WERI-Rb-1 (cell line): ENCODE measurements around the gene TARM1.
A peak's percentile ranks its signal among the peaks of the same experiment; 100 is the strongest.

Experiments used
- DNase-seq: peaks from one replicate; pipeline ENCODE4 v3.0.0-alpha.2; 2020
- H3K27ac ChIP-seq: fragments of 250-450 bp; sonication (Bioruptor Pico); 2 replicates; pipeline ENCODE4 v1.5.1; 2020; ENCODE audit warnings: mild to moderate bottlenecking, moderate library complexity
- H3K27me3 ChIP-seq: fragments of 250-450 bp; sonication (Bioruptor Pico); 2 replicates; pipeline ENCODE4 v1.5.1; 2021; ENCODE audit warnings: mild to moderate bottlenecking, low read depth, moderate library complexity; ENCODE audit not compliant: insufficient read depth, severe bottlenecking
- H3K36me3 ChIP-seq: fragments of 250-450 bp; sonication (Bioruptor Pico); 2 replicates; pipeline ENCODE4 v1.5.1; 2020; ENCODE audit warnings: mild to moderate bottlenecking, moderate library complexity
- H3K4me3 ChIP-seq: 2 replicates; pipeline ENCODE4 v1.5.1; 2011; ENCODE audit warnings: low read depth, mild to moderate bottlenecking, control low read depth, low read length
- H3K9me3 ChIP-seq: fragments of 250-450 bp; sonication (Bioruptor Pico); 2 replicates; pipeline ENCODE4 v1.5.1; 2021; ENCODE audit warnings: mild to moderate bottlenecking, moderate library complexity; ENCODE audit not compliant: severe bottlenecking
- TF ChIP-seq, protein P1 (sequence below): IDR thresholded peaks from 2 replicates; pipeline ENCODE4 v1.5.1; 2011; ENCODE audit warnings: low read depth, mild to moderate bottlenecking, control low read depth, inconsistent platforms, low read length

Gene TARM1

DNA sequence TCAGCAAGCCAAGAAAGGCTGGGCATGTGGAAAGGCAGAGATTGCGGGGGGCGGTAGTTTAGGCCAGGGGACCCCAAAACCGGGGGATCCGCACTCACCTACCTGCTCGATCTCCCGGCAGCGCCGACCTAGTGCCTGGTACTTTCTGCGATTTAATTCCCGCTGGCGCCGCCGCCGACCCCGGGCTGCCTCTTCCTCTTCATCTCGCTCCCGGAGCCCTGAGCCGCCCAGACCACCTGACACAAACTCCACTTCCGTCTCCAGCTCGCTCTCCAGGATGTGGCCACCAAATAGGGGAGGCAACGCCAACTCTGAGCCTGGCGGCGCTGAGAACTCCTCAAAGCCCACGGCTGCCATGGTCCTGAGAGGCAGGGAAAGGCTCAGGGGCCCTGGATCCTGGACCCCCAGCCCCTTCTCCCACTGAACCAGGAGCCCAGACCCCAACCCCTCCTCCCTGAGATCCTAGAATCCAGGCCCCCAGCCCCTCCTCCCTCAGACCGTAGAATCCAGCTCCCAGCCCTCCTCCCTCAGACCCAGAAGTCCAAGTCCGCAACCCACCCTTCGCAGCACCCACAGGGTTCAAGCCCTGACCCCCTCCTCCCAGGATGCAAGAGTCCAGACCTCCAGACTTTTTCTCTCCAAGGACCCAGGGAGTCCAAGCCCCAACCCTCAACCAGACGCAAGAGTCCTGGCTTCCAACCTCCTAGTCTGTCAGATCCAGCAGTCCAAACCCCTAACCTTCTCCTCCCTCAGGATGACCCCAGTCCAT lies 33.4 kb upstream of the TARM1 start:
- peak overlapping the region; percentile 96 for H3K27ac ChIP-seq
- no peak for DNase-seq
- peaks cover 39% of the 10 kb centered on the region for H3K36me3 ChIP-seq
- H3K9me3 ChIP-seq, result no peaks in the 10 kb centered on the region
- H3K4me3 ChIP-seq, result peak overlapping the region; percentile 52
- TF ChIP-seq, protein P1, sequence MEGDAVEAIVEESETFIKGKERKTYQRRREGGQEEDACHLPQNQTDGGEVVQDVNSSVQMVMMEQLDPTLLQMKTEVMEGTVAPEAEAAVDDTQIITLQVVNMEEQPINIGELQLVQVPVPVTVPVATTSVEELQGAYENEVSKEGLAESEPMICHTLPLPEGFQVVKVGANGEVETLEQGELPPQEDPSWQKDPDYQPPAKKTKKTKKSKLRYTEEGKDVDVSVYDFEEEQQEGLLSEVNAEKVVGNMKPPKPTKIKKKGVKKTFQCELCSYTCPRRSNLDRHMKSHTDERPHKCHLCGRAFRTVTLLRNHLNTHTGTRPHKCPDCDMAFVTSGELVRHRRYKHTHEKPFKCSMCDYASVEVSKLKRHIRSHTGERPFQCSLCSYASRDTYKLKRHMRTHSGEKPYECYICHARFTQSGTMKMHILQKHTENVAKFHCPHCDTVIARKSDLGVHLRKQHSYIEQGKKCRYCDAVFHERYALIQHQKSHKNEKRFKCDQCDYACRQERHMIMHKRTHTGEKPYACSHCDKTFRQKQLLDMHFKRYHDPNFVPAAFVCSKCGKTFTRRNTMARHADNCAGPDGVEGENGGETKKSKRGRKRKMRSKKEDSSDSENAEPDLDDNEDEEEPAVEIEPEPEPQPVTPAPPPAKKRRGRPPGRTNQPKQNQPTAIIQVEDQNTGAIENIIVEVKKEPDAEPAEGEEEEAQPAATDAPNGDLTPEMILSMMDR, result no peak
- H3K27me3 ChIP-seq, result no peaks in the 10 kb centered on the region

DNA sequence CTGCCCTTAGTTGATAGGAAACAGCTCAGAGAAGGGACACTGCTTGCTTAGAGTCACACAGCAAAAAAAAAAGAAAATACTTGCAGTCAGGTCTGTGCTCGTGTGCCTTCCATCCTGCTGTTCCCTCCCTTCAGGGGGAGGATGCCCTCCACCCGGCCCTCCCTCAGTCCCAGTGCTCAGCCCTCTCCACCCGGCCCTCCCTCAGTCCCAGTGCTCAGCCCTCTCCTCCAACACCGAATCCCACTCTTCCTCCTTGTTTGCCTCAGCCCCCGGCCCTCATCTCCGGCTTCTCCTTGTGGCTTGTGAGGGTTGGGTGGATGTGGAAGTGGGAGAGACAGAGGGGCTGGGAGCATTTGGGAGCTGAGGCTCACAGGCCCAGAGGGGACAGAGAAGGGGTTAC lies 28.5 kb upstream of the TARM1 start:
- H3K36me3 ChIP-seq, result peaks cover 60% of the 10 kb centered on the region
- no peaks in the 10 kb centered on the region for H3K9me3 ChIP-seq
- no peak overlapping the region for H3K4me3 ChIP-seq
- TF ChIP-seq, protein P1, result no peak
- DNase-seq, result no peak
- H3K27me3 ChIP-seq, result no peaks in the 10 kb centered on the region
- no peak overlapping the region for H3K27ac ChIP-seq

DNA sequence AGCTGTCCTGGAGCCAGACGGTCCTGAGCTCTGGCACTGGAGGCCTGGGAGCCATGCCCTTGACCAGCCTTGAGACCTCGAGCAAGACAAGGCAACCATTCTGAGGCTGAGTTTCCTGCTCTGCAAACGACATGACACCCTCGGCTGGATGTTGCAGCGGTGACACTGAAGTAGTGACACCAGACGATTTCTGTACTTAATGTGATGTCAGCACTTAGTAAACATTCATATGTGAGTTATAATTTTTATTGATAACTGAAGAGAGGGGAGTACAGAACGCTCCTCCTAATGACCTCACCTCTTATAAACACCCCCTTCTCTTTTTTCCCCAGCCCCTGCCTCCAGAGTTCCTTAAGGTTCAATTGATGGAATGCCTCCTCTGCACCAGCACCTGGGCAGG lies 27.3 kb upstream of the TARM1 start:
- Histone ChIP-seq H3K4me3 (no peak overlapping the region), H3K9me3 (no peaks in the 10 kb centered on the region), H3K36me3 (peaks cover 56% of the 10 kb centered on the region), H3K27ac (no peak overlapping the region), H3K27me3 (no peaks in the 10 kb centered on the region)
- TF ChIP-seq, protein P1, result no peak
- no peak for DNase-seq

DNA sequence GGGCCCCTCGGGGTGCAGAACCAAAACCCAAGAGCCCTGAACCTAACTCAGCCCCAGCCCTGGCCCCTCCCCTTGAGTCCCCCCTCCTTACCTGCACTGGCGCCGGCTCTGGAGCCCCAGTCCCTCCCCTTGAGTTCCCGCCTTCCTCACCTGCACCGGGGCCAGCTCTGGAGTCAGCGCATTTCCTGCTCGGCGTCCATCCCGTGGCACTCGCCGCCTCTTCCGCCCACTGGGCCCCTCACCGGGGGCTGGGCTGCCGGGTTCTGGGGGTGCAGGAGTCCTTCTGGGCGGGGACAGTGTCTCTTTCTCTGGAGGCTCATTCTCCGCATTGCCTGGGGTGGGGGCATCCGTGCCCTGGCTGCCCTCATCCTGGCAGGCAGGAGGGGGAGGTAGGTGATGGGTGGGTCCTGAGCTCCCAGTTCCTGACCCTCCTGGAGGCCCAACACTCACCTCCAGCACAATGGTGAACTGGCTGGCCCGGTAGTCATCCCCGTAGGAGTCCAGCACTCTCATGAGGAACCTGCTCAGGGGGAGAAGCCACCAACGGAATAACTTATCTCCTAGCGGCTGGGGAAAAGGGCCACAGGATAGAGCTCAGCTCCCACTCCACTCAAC lies 26.8 kb upstream of the TARM1 start:
- Histone ChIP-seq H3K4me3 (no peak overlapping the region), H3K36me3 (peaks cover 53% of the 10 kb centered on the region), H3K27ac (no peak overlapping the region), H3K27me3 (no peaks in the 10 kb centered on the region), H3K9me3 (no peaks in the 10 kb centered on the region)
- TF ChIP-seq, protein P1, result no peak
- DNase-seq, result no peak

DNA sequence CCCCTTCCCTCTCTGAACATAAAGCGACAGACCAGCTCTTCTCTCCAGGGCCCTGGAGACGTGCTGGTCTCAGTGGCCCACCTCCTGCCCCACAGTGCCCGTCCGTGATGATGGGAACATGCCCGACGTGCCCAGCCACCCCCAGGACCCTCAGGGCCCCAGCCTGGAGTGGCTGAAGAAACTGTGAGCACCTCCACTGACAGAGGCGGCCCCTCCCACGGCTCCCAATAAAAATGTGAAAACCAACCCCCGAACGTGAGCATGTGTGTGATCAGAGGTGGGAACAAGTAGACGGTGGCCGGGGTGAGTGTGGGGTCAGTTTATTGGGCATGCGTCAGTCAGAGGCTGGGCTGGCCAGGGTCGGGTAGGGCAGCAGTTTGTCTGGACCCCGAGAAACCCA lies 25.6 kb upstream of the TARM1 start:
- TF ChIP-seq, protein P1, result no peak
- H3K27me3 ChIP-seq, result no peaks in the 10 kb centered on the region
- no peak overlapping the region for H3K27ac ChIP-seq
- no peak overlapping the region for H3K4me3 ChIP-seq
- peaks cover 48% of the 10 kb centered on the region for H3K36me3 ChIP-seq
- DNase-seq, result no peak
- no peaks in the 10 kb centered on the region for H3K9me3 ChIP-seq
